Parathyroid adenoma (tissue), 2 donors: Measurements from ENCODE around the gene RASSF1.

Experiments used
- H2AFZ ChIP-seq: fragments of 300-600 bp; sonication (generic); one replicate; pipeline ENCODE4 v1.7.0; 2017; ENCODE audit warnings: antibody characterized with exemption, mild to moderate bottlenecking
- H3K27ac ChIP-seq: fragments of 300-600 bp; sonication (generic); one replicate; pipeline ENCODE4 v1.7.0; 2017
- H3K27me3 ChIP-seq: fragments of 300-600 bp; sonication (generic); one replicate; pipeline ENCODE4 v1.7.0; 2017; ENCODE audit warnings: low read length; ENCODE audit not compliant: control insufficient read depth, insufficient read depth
- H3K36me3 ChIP-seq: fragments of 300-600 bp; sonication (generic); one replicate; pipeline ENCODE4 v1.7.0; 2017; ENCODE audit warnings: low read length; ENCODE audit not compliant: control insufficient read depth, insufficient read depth
- H3K4me1 ChIP-seq: fragments of 300-600 bp; sonication (generic); one replicate; pipeline ENCODE4 v1.7.0; 2017; ENCODE audit warnings: control low read depth
- H3K4me2 ChIP-seq: fragments of 300-600 bp; sonication (generic); one replicate; pipeline ENCODE4 v1.7.0; 2017; ENCODE audit warnings: low read length
- H3K4me3 ChIP-seq: fragments of 300-600 bp; sonication (generic); one replicate; pipeline ENCODE4 v1.7.0; 2017; ENCODE audit warnings: low read depth, low read length
- H3K79me2 ChIP-seq: fragments of 300-600 bp; sonication (generic); one replicate; pipeline ENCODE4 v1.7.0; 2017; ENCODE audit warnings: control low read depth
- H3K9ac ChIP-seq: fragments of 300-600 bp; sonication (generic); one replicate; pipeline ENCODE4 v1.7.0; 2017; ENCODE audit warnings: mild to moderate bottlenecking
- H3K9me3 ChIP-seq: fragments of 300-600 bp; sonication (generic); one replicate; pipeline ENCODE4 v1.7.0; 2017; ENCODE audit warnings: low read length; ENCODE audit not compliant: control insufficient read depth
- TF ChIP-seq, protein P1 (sequence below): fragments of 300-600 bp; sonication (generic); IDR thresholded peaks from one replicate; pipeline ENCODE4 v1.7.0; 2017; ENCODE audit warnings: antibody characterized with exemption, mild to moderate bottlenecking
- donor health status: primary hyperparathyroidism.

RASSF1 gene

DNA sequence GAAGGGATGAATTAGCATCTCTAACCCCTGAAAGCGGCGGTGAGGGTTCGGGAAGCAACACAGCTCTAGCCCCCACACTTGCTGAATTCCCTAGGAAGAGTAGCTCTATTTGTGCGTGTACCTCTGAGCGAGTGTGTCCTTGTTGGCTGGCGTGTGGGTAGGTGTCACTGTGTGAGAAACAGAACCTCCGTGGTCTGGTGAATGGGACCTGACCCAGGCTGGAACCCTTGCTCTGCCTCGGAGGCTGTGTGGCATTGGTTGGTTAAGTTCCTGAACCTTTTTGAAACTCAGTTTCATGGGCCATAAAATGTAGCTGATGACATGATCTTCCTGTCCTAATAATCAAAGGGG lies 19.1 kb upstream of the RASSF1 start:
- Histone ChIP-seq H3K27ac (no peak overlapping the region), H3K4me2 (peak overlapping the region; percentile 95), H3K36me3 (no peaks in the 10 kb centered on the region), H3K27me3 (no peaks in the 10 kb centered on the region), H3K9ac (no peak overlapping the region), H3K4me1 (peaks cover 34% of the 10 kb centered on the region), H3K4me3 (no peak overlapping the region), H3K79me2 (peaks cover 25% of the 10 kb centered on the region), H3K9me3 (no peaks in the 10 kb centered on the region), H2AFZ (peak overlapping the region; percentile 72)
- TF ChIP-seq, protein P1, sequence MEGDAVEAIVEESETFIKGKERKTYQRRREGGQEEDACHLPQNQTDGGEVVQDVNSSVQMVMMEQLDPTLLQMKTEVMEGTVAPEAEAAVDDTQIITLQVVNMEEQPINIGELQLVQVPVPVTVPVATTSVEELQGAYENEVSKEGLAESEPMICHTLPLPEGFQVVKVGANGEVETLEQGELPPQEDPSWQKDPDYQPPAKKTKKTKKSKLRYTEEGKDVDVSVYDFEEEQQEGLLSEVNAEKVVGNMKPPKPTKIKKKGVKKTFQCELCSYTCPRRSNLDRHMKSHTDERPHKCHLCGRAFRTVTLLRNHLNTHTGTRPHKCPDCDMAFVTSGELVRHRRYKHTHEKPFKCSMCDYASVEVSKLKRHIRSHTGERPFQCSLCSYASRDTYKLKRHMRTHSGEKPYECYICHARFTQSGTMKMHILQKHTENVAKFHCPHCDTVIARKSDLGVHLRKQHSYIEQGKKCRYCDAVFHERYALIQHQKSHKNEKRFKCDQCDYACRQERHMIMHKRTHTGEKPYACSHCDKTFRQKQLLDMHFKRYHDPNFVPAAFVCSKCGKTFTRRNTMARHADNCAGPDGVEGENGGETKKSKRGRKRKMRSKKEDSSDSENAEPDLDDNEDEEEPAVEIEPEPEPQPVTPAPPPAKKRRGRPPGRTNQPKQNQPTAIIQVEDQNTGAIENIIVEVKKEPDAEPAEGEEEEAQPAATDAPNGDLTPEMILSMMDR = no peak

DNA sequence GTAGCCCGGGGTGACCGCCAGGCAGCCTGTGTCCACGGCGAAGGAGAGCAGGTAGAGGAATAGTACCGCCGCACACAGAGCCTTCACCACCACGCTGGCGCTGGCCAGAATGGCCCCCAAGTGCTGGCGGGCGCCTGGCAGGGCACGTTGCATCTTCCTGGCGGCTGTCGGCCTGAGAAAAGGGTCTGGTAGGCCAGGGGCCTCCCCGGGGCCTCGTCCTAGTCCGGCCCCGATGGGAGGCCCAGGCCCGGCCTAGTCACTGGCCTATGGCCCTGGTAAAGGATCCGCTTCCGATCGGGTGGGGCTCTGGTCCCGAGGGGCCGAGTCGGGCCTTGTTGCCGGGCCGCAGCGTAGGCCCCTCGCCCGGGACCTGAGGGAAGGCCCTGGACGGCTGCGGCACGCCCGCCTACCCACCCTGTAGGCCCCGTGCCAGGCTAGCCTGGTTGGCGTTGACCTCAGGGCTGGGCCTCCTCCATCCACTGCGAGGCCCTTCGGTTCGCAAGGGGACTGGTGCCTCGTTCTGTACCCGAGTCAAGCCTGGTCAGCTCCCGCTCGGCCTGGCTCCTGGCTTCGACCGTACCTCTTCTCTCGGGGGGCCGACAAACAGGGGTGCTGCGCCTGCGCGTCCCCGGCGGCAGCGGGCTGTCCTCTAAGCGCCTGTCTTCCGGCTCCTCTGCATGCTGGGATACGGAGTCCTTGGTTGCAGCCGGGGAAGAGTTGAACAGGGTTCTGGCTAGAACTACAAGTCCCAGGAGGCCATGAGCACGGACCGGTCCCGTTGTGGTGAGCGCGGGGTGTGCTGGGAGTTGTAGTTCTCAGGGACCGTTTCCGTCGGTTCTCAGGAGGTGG lies 18.5 kb upstream of the RASSF1 start, which contains the start of gene TMEM115:
TSS of gene TMEM115 (minus strand) at position 611 of the 849 bp plus-strand sequence. CDS start at position 153, 458 bp downstream.
- Histone ChIP-seq H2AFZ (peak within 1 kb of the TSS; percentile 72), H3K27ac (peak within 1 kb of the TSS; percentile 84), H3K79me2 (peaks cover 27% of the 10 kb centered on the region), H3K27me3 (no peaks in the 10 kb centered on the region), H3K4me3 (peak within 1 kb of the TSS; percentile 85), H3K9me3 (no peaks in the 10 kb centered on the region), H3K4me2 (peak within 1 kb of the TSS; percentile 95), H3K36me3 (no peaks in the 10 kb centered on the region), H3K4me1 (peaks cover 34% of the 10 kb centered on the region), H3K9ac (peak within 1 kb of the TSS; percentile 89)
- TF ChIP-seq, protein P1 = no peak

DNA sequence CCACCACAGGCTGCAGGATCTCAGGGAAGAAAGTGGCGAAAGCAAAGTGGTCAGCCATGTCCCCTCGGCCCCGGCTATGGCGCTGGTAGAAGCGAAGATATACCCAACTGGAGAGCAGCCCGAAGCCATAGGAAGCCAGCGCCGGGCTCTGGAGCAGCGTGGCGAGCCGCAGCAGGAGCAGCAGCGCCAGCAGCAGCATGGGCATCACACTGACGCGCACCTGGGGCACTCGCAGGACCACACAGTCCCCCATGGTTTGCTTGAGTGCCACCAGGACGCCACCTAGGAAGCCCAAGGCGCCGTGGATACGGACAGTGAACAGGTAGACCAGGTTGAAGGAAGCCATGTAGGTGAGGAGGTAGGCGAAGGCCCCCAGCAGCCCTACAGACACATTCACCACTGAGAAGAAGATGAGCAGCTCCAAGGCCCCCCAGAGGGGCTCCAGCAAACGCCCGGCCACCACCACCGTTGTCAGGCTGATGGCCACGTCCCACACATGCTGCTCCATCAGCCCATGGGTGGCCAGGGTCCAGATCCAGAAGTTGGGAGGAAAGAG lies 17.8 kb upstream of the RASSF1 start:
- TF ChIP-seq, protein P1 = no peak
- peaks cover 34% of the 10 kb centered on the region for H3K4me1 ChIP-seq
- peak overlapping the region; percentile 84 for H3K27ac ChIP-seq

DNA sequence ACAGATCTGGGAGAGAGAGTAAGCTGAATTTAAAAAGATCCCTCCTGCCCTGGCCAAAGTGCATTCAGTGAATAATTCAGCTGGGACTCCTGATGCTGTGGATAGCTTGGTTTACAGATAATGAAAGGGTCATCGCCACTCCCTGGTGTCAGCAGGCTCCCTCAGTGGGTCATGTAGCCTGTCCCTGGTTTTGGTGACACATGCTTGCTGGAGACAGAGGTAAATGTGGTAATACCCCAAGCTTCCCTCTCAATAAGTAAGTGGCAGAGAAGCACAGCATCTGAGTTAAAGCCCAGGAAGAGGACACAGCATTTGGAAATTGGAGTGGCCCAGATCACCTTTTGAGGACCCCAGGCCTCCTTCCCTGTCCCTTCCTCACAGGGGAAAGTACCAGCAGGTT lies 16.8 kb upstream of the RASSF1 start:
- H3K27ac ChIP-seq = no peak overlapping the region

More for the DNA sequence above, 17.8 kb upstream of the RASSF1 start:
- peak overlapping the region; percentile 85 for H3K4me3 ChIP-seq
- H3K4me2 ChIP-seq = peak overlapping the region; percentile 95
- H2AFZ ChIP-seq = peak overlapping the region; percentile 72
- no peaks in the 10 kb centered on the region for H3K9me3 ChIP-seq
- peak overlapping the region; percentile 89 for H3K9ac ChIP-seq
- no peaks in the 10 kb centered on the region for H3K27me3 ChIP-seq
- H3K79me2 ChIP-seq = peaks cover 27% of the 10 kb centered on the region
- no peaks in the 10 kb centered on the region for H3K36me3 ChIP-seq

More for the DNA sequence above, 16.8 kb upstream of the RASSF1 start:
- Histone ChIP-seq H3K4me1 (peaks cover 34% of the 10 kb centered on the region), H3K79me2 (peaks cover 27% of the 10 kb centered on the region), H3K27me3 (no peaks in the 10 kb centered on the region), H2AFZ (no peak overlapping the region), H3K4me3 (peak overlapping the region; percentile 85), H3K9me3 (no peaks in the 10 kb centered on the region), H3K4me2 (peak overlapping the region; percentile 95), H3K36me3 (no peaks in the 10 kb centered on the region), H3K9ac (no peak overlapping the region)
- TF ChIP-seq, protein P1 = no peak
